HG02588 (cell line): ENCODE data around the gene AFF1.
"Not testable (repeated sequence)": the region's sequence is repeated elsewhere in the genome, so short reads cannot be mapped to it uniquely, and the experiment has no call there.

ENCODE experiments used
- ATAC-seq: cut with Tn5 transposase; IDR thresholded peaks from one replicate; pipeline ENCODE4 v1.9.1; 2021; ENCODE audit warnings: mild to moderate bottlenecking, moderate library complexity; ENCODE audit not compliant: unreplicated experiment

Gene AFF1

GRCh38 chr4:87134122-87134521, 199.3 kb downstream of the AFF1 start:
- no peak for ATAC-seq

GRCh38 chr4:87141428-87141827, 206.6 kb downstream of the AFF1 start:
- ATAC-seq = no peak

- ATAC-seq = peak; percentile 49
These were observed 209.5 kb downstream of the AFF1 start for GRCh38 chr4:87144356-87144755.

GRCh38 chr4:87145934-87146333, 211.1 kb downstream of the AFF1 start:
- ATAC-seq = not testable (repeated sequence)

- ATAC-seq = no peak
These were observed 212.3 kb downstream of the AFF1 start for GRCh38 chr4:87147116-87147515.

- peak; percentile 62 for ATAC-seq
These were observed 215.9 kb downstream of the AFF1 start for GRCh38 chr4:87150498-87151261.

GRCh38 chr4:87151730-87152129, 216.9 kb downstream of the AFF1 start:
- no peak for ATAC-seq

- no peak for ATAC-seq
These were observed 217.7 kb downstream of the AFF1 start for GRCh38 chr4:87152310-87153041.

GRCh38 chr4:87153078-87153870, 218.5 kb downstream of the AFF1 start:
- no peak for ATAC-seq

GRCh38 chr4:87165892-87166291, 231.1 kb downstream of the AFF1 start:
- no peak for ATAC-seq

GRCh38 chr4:87166296-87166854, 231.6 kb downstream of the AFF1 start:
- no peak for ATAC-seq

- no peak for ATAC-seq
These were observed 237.1 kb downstream of the AFF1 start for GRCh38 chr4:87171944-87172343.

- no peak for ATAC-seq
These were observed 239.9 kb downstream of the AFF1 start for GRCh38 chr4:87174672-87175071.

GRCh38 chr4:87179751-87180150, 244.9 kb downstream of the AFF1 start:
- no peak for ATAC-seq

GRCh38 chr4:87180767-87181166, 246.0 kb downstream of the AFF1 start:
- no peak for ATAC-seq

GRCh38 chr4:87185146-87185870, 250.5 kb downstream of the AFF1 start:
- ATAC-seq = no peak

- ATAC-seq = no peak
These were observed 253.2 kb downstream of the AFF1 start for GRCh38 chr4:87188048-87188447.

- no peak for ATAC-seq
These were observed 254.1 kb downstream of the AFF1 start for GRCh38 chr4:87188932-87189331.
